ENCODE data around the gene TOB1. TPM values are rescaled to one million over a fixed set of nuclear protein-coding genes. Genes with fewer than 3 reads are reported as not detected.

TOB1 gene
- total RNA-seq, 1 donor from 2014 or later, result 60.8 TPM

DNA sequence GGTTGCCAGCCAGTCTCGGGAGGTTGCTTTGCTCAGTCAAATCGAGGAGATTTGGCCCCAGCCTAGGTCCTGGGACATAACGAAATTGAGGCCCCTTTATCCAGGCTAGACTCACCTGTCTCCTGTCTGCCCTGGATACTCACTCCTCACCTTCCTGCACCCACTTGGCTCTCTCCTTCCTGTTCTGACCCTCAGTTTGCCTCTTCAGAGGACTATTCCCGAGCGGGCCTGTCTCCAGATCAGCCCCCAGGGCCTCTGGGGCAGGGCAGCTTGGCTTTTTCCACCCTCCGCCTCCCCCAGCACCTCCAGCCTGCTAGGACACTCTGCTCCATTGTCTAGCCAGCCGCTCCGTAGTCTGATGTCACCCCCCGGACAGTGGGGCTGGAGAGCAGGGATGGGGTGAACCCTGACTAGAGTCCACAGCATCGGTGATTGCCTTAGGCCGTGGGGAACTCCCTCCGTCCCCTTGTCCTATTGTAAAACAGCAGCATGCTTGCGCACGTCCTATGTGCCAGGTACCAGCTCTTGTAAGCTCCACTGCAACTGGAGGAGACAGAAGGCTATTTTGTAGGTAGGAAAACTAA is 21.9 kb downstream of the TOB1 start:
- peak; percentile 10 for ATAC-seq

GRCh38 chr17:50843150-50843905 is 22.8 kb downstream of the TOB1 start:
- ATAC-seq, result no peak

GRCh38 chr17:50842506-50843149 is 23.5 kb downstream of the TOB1 start:
- ATAC-seq, result peak; percentile 3

- peak; percentile 67 for ATAC-seq
Measured at GRCh38 chr17:50841949-50842354, 24.2 kb downstream of the TOB1 start.

DNA sequence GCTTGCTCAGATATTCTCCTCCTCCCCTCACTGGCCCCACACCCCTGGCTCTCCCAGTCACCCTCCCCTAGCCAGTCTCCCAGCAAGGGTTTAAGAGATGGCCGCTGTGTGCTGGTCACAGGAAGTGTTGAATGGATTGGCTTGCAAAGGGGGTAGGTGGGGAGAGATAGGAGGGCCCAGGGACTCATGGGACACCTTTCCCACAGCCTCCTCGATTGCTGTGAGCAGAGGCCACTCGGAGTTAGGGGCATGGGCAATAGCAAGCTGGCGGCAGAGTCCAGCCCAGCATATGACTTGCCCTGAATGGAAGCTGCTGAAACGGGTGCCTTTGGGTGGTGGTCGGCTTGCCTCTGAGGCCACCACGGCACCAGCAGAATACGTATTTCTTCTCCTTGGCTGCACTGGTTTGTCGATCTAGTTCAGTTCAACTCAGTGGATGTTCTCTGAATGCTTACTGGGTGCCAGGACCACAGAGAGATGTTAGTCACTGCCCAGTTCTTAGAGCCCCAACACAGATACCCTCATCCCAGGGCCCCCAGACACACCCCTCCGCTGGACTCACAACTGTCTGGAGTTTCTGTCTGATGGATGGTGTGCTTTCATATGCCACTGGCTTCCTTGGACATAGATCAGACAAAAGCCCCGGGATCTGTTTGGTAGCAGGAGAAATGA is 24.7 kb downstream of the TOB1 start:
- ATAC-seq, result no peak

DNA sequence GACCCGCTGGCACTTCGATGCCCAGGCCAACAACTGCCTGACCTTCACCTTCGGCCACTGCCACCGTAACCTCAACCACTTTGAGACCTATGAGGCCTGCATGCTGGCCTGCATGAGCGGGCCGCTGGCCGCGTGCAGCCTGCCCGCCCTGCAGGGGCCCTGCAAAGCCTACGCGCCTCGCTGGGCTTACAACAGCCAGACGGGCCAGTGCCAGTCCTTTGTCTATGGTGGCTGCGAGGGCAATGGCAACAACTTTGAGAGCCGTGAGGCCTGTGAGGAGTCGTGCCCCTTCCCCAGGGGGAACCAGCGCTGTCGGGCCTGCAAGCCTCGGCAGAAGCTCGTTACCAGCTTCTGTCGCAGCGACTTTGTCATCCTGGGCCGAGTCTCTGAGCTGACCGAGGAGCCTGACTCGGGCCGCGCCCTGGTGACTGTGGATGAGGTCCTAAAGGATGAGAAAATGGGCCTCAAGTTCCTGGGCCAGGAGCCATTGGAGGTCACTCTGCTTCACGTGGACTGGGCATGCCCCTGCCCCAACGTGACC is 25.8 kb downstream of the TOB1 start:
- no peak for ATAC-seq

- ATAC-seq, result no peak
Measured at GRCh38 chr17:50839591-50840310, 26.4 kb downstream of the TOB1 start.

- ATAC-seq, result no peak
Measured at GRCh38 chr17:50837980-50838954, 27.9 kb downstream of the TOB1 start.

DNA sequence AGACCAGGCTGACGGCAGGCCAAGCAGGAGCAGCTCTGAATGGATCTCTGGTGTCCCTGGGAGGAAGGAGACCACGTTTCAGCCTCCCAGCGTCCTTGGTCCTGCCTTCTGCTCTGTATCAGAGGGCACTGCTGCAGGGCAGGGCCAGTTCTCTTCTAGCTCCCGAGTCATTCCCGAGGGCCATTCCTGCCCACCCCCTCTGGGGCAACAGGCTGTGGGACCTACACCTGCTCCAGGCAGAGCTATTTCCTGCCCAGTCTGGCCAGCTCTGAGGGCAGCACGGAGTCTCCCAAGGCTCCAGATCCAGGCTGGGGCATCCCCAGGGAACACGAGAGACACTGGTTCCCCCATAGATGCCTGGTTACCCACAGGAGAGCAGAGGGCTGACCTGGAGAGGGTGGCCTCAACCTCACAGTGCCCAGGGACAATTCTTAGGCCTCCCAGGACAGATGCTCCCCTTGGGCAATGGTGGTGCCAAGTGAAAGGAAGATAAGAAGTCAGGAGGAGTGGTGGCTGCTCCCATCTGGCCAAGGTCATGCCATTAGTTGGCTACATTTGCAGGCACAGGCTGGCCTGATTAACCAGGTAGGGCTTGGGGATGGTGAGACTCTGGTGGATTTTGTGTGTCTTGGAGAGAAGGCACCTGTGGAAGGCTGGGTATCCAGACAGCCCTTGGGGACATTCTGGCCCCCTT is 28.7 kb downstream of the TOB1 start:
- ATAC-seq, result no peak

DNA sequence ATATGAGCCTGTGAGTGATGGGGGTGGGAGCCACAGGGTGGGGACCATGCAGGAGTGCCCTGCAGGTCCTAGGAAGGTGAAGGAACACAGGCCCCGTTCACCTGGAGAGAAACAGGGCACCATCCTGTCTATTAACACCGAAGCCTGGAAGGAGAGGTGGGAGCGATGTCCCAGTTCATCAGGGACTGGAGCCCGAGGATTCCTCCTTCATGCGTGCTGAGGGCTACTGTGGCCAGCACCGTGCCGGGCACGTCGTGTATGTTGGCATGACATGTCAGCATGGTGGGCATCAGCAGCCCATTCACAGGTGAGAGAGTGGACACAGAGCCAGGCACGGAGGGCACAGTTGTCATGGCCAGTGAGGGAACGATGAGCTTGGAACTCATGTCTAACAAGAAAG is 29.3 kb downstream of the TOB1 start:
- ATAC-seq, result no peak

DNA sequence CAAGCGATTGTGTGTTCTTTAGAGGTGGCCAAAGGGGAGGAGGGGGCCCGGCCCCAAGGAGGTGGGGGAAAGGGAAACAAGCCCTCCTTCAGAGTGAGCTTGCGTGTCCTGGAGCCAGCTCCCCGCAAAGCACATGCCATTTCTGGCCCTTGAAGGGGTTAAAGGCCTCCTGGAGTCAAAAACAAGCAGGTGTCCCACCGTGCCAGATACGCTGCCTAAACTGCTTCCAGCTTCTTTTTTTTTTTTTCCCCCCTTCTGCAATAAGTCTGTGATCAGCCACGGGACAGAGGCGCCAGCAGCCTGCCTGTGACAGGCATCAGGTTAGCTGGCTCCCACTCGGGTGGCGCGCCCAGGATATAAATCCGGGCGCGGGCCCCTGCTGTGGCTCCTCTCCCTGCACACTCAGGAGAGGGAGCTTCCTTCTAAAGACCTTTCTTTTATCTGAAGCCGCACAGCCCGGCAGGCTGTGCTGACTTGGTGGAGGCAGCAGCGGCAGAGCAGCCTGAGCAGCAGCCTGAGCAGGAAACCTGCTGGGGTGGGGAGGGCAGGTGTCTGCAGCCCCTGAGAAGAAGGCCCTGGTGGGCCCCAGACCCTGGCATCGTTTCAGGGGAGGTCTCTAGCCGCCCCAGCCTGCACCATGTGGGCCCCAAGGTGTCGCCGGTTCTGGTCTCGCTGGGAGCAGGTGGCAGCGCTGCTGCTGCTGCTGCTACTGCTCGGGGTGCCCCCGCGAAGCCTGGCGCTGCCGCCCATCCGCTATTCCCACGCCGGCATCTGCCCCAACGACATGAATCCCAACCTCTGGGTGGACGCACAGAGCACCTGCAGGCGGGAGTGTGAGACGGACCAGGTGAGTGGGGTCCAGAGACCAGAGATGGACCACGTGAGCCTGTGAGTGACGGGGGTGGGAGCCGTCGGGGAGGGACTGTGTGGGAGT is 30.6 kb downstream of the TOB1 start, which contains the start of gene WFIKKN2:
WFIKKN2 (plus strand) TSS at position 286 of the 934 bp plus-strand sequence; CDS start at position 638, 352 bp downstream.
- ATAC-seq, result no peak

DNA sequence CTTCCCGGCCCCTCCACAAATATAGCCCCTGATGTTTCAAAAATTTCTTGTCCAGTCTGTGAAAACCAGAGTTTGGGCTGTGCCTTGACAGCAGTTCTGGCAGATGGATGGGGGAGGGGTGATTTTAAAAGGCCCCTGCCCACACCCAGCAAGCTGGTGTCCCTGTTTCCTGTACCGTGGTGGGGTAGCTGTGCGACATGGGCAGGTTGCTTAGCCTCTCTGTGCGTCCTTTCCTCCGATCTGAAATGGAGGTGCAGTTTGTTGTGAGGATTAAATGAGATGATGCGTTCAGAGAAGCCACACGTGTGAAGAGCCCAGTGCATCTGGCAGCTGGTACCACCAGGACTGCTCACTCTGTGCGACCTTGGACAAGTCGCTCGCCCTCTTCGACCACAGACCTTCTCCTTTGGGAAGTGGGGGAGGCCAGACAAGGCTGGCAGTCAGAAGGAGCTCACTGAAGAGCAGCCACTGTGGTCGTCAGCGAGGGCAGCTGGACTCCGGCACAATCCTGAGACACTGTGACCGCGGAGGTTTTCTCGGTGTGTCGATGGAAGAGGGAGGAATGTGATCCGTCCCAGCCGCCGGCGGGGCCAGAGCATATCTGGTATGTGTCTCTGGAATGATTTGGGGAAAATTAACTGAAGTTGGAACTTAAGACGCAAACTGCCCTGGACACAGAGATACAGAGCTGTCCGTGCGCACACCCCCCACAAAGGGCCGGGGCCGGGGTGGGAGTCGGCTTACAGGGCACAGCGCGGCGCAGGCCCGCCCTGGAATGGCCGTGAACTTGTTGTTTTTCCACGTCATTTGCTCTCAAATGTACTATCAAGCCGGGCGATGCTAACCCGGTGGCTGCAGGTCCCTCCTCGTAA is 31.5 kb downstream of the TOB1 start:
- no peak for ATAC-seq

- no peak for ATAC-seq
Measured at GRCh38 chr17:50833510-50834428, 32.4 kb downstream of the TOB1 start.

DNA sequence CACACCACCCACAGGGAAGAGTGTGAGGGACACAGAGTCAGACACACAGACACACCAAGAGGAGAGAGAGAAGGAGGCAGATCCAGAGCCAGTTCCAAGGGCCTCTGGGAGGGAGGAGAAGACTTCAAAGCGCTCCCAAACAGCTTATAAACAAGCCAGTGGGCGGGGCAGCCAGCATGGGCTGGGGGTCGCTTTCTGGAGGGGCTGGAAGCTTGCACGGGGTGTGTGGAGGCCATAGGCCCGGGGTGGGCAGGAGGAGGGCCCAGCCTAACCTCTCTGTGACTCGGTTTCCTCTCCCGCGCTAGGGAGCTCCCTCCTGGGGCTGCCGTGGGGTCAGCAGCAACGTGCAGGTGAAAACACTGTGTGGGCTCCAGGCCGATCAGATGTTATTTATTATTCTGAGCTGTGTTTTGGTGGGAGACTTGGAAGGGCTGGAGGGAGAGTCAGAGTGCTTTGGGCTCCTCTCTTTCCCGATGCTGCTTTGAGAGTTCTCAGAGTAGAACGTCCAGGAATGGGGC is 33.2 kb downstream of the TOB1 start:
- ATAC-seq, result no peak

DNA sequence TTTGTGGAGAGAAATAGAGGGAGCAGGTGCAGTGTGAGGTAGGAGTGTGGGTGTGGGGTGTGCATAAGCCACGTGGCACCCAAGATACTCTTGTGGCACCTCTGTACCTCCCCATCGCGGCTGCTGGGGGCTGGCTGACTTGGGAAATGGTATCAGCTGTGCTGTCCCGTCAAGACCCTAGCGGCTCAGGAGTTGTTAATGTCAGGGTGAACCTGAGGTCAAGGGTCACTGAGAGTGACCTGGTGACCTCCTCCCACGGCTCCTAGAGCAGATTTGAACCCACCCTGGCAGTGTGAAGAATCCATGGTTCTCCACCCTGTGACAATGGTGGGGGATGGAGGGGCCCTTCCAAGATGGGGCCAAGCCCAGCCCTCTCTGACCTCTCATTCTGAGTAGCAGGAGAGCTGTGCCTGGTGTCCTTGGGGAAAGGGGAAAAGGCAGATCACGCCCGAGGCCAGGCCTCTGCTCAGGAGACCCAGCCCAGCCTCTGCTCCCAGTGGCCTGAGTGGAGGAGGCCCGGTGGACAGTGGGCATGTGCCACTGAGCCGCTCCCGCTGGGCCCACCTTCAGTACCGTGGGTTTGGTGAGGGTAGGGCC is 33.8 kb downstream of the TOB1 start:
- no peak for ATAC-seq

GRCh38 chr17:50831471-50831928 is 34.7 kb downstream of the TOB1 start:
- no peak for ATAC-seq
